PC-3 (cell line): ENCODE data around the gene RARS1.

Source experiments
- CTCF ChIP-seq: fragments of 300-600 bp; sonication (generic); conservative IDR thresholded peaks from 2 replicates; pipeline ENCODE4 v1.5.1; 2017; ENCODE audit warnings: antibody characterized with exemption, low read depth, mild to moderate bottlenecking, low read length
- EZH2phosphoT487 ChIP-seq: fragments of 300-600 bp; sonication (generic); IDR thresholded peaks from 2 replicates; pipeline ENCODE4 v1.6.1; 2018; ENCODE audit warnings: mild to moderate bottlenecking, antibody characterized with exemption, low read length, borderline replicate concordance

GRCh38 chr5:168537176-168537575, 50.9 kb downstream of the RARS1 start:
- TF ChIP-seq CTCF (no peak), EZH2phosphoT487 (no peak)
